ENCODE measurements around the gene PDE6A.

The PDE6A gene

DNA sequence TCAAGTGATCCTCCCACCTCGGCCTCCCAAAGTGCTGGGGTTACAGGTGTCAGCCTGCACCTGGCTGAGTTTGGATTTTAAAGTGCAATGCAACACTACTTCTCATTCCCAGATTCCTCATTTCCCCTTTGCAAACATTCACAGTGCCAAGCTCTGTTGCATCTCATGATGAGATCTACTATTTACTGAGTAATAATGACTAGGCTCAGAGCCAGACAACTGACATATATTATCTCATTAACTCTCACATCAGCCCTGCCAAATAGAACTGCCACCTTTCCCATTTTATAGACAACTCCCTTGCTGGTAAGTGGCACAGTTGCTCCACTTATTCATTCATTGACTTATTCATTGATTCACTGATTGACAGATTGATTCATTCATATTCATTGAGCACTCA lies 7.0 kb downstream of the PDE6A start:
- Histone ChIP-seq H3K27me3 (ENCODE audit: control insufficient read depth in 1 of 2, insufficient read depth in 2 of 2, low read length in 2 of 2) (no peaks in the 10 kb centered on the region), H3K36me3 (ENCODE audit: insufficient read depth, low read length) (no peaks in the 10 kb centered on the region), H3K4me3 (ENCODE audit: low read depth in 1 of 2, low read length in 2 of 2) (no peak overlapping the region), H3K27ac (ENCODE audit: low read depth, low read length) (no peak overlapping the region), H3K9me3 (ENCODE audit: low read length) (no peaks in the 10 kb centered on the region), H3K4me1 (ENCODE audit: insufficient read depth, low read length) (no peaks in the 10 kb centered on the region), H3K9ac (ENCODE audit: low read length) (no peak overlapping the region)

DNA sequence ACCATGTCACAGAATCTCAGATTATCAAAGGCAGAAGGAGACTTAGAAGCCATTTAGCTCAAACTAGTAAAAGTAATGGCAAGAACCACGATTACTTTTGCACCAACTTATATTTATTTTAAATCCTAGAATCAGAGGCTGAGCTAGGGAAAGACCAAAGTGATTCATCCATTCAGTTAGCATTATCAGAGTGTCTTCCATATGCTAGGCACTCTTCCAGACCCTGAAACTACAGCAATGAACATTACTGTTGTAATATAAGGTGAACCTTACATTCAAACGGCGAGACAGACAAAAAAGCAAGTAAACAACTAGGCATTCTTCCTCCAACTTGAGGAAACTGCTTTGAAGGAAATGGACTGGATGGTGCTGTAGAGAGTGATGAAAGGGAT lies 7.9 kb downstream of the PDE6A start:
- Histone ChIP-seq H3K27ac (ENCODE audit: low read depth, low read length) (no peak overlapping the region), H3K9ac (ENCODE audit: low read length) (no peak overlapping the region), H3K9me3 (ENCODE audit: low read length) (no peaks in the 10 kb centered on the region), H3K36me3 (ENCODE audit: insufficient read depth, low read length) (no peaks in the 10 kb centered on the region), H3K27me3 (ENCODE audit: control insufficient read depth in 1 of 2, insufficient read depth in 2 of 2, low read length in 2 of 2) (no peaks in the 10 kb centered on the region), H3K4me1 (ENCODE audit: insufficient read depth, low read length) (no peaks in the 10 kb centered on the region), H3K4me3 (ENCODE audit: low read depth in 1 of 2, low read length in 2 of 2) (no peak overlapping the region)

DNA sequence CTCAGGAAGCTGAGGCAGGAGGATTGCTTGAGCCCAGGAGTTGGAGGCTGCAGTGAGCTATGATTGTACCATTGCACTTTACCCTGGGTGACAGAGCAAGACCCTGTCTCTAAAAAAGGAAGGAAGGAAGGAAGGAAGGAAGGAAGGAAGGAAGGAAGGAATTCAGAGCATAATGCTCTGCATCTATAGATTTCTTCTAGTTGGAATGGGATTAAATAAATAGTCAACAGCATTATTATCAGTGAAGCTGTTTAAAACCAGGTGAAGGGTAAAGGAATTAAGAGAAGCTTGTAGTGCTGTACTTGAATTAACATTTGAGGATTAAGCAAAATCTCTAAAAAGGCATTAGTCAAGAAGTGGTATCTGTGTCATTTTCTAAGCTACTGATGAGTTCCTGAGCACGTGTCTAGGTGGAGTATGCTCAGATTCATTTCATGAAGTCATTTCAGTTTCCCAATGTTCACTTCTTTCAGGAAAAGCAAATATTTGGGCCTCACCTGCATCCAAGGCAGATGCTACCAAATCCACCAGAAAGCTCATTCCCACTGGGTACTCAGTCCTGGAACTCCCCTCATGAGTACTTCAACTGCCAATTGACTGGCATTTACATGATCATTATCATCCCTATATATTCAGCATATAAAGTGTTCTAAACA lies 8.4 kb downstream of the PDE6A start:
- no peak overlapping the region for H3K9ac ChIP-seq (ENCODE audit: low read length)
- no peaks in the 10 kb centered on the region for H3K36me3 ChIP-seq (ENCODE audit: insufficient read depth, low read length)
- H3K4me1 ChIP-seq (ENCODE audit: insufficient read depth, low read length): no peaks in the 10 kb centered on the region
- H3K9me3 ChIP-seq (ENCODE audit: low read length): no peaks in the 10 kb centered on the region
- H3K27me3 ChIP-seq (ENCODE audit: control insufficient read depth in 1 of 2, insufficient read depth in 2 of 2, low read length in 2 of 2): no peaks in the 10 kb centered on the region
- H3K4me3 ChIP-seq (ENCODE audit: low read depth in 1 of 2, low read length in 2 of 2): no peak overlapping the region
- H3K27ac ChIP-seq (ENCODE audit: low read depth, low read length): no peak overlapping the region

DNA sequence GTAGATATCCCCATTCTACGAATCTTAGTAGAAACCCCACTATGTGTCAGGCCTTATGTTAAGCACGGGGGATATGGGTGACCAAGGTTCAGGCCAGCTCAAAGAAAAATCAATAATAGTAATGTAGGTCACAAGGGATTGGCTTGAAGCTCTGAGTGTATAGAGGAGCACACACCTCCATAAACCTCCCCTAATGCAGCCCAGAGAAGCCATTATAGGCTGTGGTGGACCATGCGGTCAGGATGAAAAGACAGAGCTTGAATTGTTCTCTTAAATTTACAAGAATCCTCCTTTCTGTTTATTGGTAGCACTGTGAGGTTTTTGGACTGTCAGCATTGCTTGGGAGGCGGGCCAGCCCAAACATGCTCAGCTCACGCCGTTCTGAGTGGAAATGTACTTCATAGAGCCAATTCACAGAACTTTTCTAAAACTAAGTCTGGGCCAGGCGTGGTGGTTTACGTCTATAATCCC lies 9.1 kb downstream of the PDE6A start:
- H3K9ac ChIP-seq (ENCODE audit: low read length): no peak overlapping the region
- H3K36me3 ChIP-seq (ENCODE audit: insufficient read depth, low read length): no peaks in the 10 kb centered on the region
- no peak overlapping the region for H3K27ac ChIP-seq (ENCODE audit: low read depth, low read length)
- H3K4me3 ChIP-seq (ENCODE audit: low read depth in 1 of 2, low read length in 2 of 2): no peak overlapping the region
- no peaks in the 10 kb centered on the region for H3K9me3 ChIP-seq (ENCODE audit: low read length)
- H3K4me1 ChIP-seq (ENCODE audit: insufficient read depth, low read length): no peaks in the 10 kb centered on the region
- H3K27me3 ChIP-seq (ENCODE audit: control insufficient read depth in 1 of 2, insufficient read depth in 2 of 2, low read length in 2 of 2): no peaks in the 10 kb centered on the region

DNA sequence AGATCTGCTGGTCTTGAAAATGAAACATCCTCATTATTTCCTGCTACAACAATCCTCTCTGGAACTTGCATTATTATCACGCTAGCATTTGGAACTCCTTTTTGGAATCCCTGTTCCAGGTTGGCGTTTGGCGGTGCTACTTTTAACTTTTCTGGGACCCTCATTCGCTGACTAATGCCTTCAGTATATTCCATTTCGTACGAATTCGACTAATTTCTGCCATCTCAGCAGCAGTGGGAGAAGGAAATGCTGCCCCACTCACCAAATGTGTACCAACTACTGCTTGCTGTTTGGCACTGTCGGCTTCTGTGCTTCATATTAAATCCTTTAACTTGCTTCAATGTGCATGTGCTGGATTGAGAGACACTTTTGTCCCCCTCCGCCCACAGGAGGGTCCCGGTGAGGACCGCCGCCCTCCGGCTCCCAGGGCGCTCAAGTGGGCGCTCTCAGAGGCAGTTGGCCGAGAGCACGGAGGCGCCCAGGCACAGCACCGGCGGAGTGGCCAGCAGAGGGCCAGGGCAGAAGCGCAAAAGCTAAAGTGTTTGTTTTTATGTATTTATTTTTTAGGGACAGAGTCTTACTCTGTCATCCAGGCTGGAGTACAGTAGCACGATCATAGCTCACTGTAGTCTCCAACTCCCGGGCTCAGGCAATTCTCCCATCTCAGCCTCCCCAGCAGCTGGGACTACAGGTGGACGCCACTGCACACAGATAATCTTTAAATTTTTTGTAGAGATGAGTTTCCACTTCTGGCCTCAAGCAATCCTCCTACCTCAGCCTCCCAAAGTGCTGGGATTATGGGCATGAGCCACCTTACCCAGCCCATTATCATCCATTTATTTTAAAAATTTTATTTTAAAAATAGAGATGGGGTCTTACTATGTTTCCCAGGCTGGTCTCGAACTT lies 11.9 kb downstream of the PDE6A start:
- Histone ChIP-seq H3K36me3 (ENCODE audit: insufficient read depth, low read length) (no peaks in the 10 kb centered on the region), H3K4me1 (ENCODE audit: insufficient read depth, low read length) (no peaks in the 10 kb centered on the region), H3K4me3 (ENCODE audit: low read depth in 1 of 2, low read length in 2 of 2) (no peak overlapping the region), H3K27ac (ENCODE audit: low read depth, low read length) (no peak overlapping the region), H3K27me3 (ENCODE audit: control insufficient read depth in 1 of 2, insufficient read depth in 2 of 2, low read length in 2 of 2) (no peaks in the 10 kb centered on the region), H3K9ac (ENCODE audit: low read length) (no peak overlapping the region), H3K9me3 (ENCODE audit: low read length) (no peaks in the 10 kb centered on the region)

DNA sequence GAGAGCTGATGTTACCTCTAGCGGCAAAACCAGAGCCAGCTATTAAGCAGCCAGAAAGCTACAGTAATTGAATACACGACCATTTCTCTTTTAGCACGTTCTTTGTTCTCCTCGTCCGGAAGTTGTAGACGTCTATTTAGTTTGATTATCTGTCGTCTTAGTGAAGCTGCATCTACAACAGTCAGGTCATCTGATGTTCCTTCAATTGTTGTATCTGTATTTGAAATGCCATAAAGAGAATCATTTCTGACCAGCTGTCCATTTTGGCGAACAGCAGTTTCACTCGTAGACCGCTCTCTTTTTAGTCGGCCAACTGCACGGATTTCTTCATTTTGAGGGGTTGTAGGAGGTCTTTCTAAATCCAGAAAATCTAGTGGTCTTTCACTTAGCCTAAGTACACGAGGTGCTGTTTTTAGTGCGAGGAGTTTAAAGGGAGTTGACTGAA lies 12.6 kb downstream of the PDE6A start:
- Histone ChIP-seq H3K4me1 (ENCODE audit: insufficient read depth, low read length) (no peaks in the 10 kb centered on the region), H3K27me3 (ENCODE audit: control insufficient read depth in 1 of 2, insufficient read depth in 2 of 2, low read length in 2 of 2) (no peaks in the 10 kb centered on the region), H3K9me3 (ENCODE audit: low read length) (no peaks in the 10 kb centered on the region), H3K27ac (ENCODE audit: low read depth, low read length) (no peak overlapping the region), H3K36me3 (ENCODE audit: insufficient read depth, low read length) (no peaks in the 10 kb centered on the region), H3K9ac (ENCODE audit: low read length) (no peak overlapping the region), H3K4me3 (ENCODE audit: low read depth in 1 of 2, low read length in 2 of 2) (no peak overlapping the region)

DNA sequence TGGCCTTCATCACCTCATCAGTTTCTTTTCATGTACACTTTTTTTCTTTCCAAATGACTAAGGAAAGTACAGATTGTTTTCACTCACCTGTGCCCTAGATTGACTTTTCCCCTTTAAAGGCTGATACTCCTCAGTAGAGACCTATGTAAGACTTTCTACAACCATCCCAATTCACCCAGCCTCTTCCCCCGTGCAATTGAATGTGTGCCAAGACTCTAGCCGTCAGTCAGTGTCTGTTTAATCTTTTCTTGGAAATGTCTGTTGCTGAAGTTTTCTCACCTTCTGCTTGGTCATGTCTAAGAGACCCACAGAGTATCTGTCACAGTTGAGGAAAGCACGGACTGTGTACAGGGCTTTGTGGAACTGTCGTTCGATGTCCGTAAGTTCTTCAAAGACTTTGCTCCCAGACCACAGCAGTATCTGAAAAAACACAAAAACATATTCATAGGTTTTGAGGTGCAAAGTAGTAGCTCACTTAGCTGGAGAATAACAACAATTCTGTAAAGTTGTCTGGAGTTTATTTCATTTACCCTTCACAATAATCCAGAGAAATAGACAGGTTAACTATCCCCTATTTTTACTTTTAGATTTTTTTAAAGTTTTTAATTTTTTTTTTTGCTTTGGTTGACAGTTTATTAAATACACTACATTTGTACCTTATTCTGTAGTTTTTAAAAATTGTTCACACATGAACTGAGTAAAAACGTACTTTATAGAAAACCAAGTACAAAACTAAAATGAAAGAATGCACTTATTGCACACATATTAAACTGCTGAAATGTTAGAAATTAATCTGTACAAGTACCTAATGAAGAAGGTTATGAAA lies 13.6 kb downstream of the PDE6A start:
- no peaks in the 10 kb centered on the region for H3K9me3 ChIP-seq (ENCODE audit: low read length)
- H3K27me3 ChIP-seq (ENCODE audit: control insufficient read depth in 1 of 2, insufficient read depth in 2 of 2, low read length in 2 of 2): no peaks in the 10 kb centered on the region
- H3K4me1 ChIP-seq (ENCODE audit: insufficient read depth, low read length): no peaks in the 10 kb centered on the region
- no peak overlapping the region for H3K9ac ChIP-seq (ENCODE audit: low read length)
- no peak overlapping the region for H3K27ac ChIP-seq (ENCODE audit: low read depth, low read length)
- H3K4me3 ChIP-seq (ENCODE audit: low read depth in 1 of 2, low read length in 2 of 2): no peak overlapping the region
- no peaks in the 10 kb centered on the region for H3K36me3 ChIP-seq (ENCODE audit: insufficient read depth, low read length)

DNA sequence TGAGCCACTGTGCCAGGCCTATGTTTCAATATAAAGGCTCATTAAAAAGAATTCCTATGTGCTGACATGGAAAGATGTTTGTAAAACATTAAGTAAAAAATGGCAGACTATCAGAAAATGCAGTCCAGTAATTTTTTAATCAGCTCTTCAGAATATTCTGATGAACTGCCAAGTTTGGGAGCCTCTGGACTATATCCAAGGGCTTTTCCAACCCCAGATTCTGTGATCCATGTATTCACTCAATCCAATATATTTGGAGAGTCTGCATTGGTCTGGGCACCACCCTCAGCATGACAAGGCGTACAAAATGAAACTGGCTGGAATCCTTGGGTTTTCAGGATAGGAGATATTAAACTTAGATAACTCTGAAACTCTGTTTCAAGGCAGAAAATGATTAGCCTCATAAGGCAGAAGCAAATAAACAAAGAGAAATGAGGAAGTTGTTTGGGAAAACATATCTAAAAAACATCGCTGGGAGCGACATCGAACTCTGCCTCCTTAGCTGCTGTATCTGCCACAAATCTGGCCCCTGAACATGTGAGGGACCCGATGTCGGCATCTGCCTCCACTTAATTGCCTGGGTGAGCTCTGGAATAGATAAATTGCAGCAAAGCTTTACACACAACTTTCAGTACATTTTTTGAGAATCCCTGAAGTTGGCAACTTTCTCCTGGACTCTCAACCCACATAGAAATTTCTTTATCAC lies 14.4 kb downstream of the PDE6A start:
- Histone ChIP-seq H3K36me3 (ENCODE audit: insufficient read depth, low read length) (no peaks in the 10 kb centered on the region), H3K9me3 (ENCODE audit: low read length) (no peaks in the 10 kb centered on the region), H3K27ac (ENCODE audit: low read depth, low read length) (no peak overlapping the region), H3K27me3 (ENCODE audit: control insufficient read depth in 1 of 2, insufficient read depth in 2 of 2, low read length in 2 of 2) (no peaks in the 10 kb centered on the region), H3K9ac (ENCODE audit: low read length) (no peak overlapping the region), H3K4me3 (ENCODE audit: low read depth in 1 of 2, low read length in 2 of 2) (no peak overlapping the region), H3K4me1 (ENCODE audit: insufficient read depth, low read length) (no peaks in the 10 kb centered on the region)

DNA sequence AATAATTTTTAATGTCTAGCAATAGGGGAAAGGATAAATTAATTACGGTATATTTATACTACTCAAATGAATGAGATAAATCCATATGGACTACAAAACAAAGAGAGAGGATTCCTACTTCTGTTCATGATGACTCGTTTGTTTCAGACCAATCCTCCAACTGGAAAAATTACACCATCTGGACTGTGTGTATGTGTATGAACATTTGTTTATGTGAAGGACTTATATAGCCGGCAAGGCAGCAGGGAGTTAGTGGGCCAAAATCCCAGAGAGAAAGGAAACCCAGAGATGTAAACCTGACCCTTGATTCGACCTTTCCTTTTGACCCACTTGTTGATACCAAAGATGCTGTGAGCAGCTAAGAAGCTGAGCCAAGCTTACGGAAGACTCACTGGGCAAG lies 20.1 kb downstream of the PDE6A start:
- H3K9ac ChIP-seq (ENCODE audit: low read length): no peak overlapping the region
- H3K27me3 ChIP-seq (ENCODE audit: control insufficient read depth in 1 of 2, insufficient read depth in 2 of 2, low read length in 2 of 2): no peaks in the 10 kb centered on the region
- no peaks in the 10 kb centered on the region for H3K9me3 ChIP-seq (ENCODE audit: low read length)
- no peak overlapping the region for H3K4me3 ChIP-seq (ENCODE audit: low read depth in 1 of 2, low read length in 2 of 2)
- no peaks in the 10 kb centered on the region for H3K36me3 ChIP-seq (ENCODE audit: insufficient read depth, low read length)
- no peak overlapping the region for H3K27ac ChIP-seq (ENCODE audit: low read depth, low read length)
- H3K4me1 ChIP-seq (ENCODE audit: insufficient read depth, low read length): no peaks in the 10 kb centered on the region

DNA sequence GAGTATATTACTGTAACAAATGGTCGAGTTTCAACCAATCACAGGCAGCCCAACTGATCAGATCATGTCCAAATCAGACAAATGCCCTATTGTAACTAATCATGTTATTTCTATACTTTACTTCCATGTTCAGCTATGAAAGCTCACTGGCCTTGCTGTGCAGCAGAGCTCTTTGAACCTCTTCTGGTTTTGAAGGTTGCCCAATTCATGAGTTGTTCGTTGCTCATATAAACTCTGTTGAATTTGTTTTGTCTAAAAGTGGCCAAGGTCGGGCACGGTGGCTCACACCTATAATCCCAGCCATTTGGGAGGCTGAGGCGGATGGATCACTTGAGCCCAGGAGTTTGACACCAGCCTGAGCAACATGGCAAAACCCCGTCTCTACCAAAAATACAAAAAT lies 21.6 kb downstream of the PDE6A start:
- H3K27me3 ChIP-seq (ENCODE audit: control insufficient read depth in 1 of 2, insufficient read depth in 2 of 2, low read length in 2 of 2): no peaks in the 10 kb centered on the region
- H3K27ac ChIP-seq (ENCODE audit: low read depth, low read length): no peak overlapping the region
- no peaks in the 10 kb centered on the region for H3K36me3 ChIP-seq (ENCODE audit: insufficient read depth, low read length)
- H3K4me1 ChIP-seq (ENCODE audit: insufficient read depth, low read length): no peaks in the 10 kb centered on the region
- H3K9ac ChIP-seq (ENCODE audit: low read length): no peak overlapping the region
- H3K4me3 ChIP-seq (ENCODE audit: low read depth in 1 of 2, low read length in 2 of 2): no peak overlapping the region
- no peaks in the 10 kb centered on the region for H3K9me3 ChIP-seq (ENCODE audit: low read length)

DNA sequence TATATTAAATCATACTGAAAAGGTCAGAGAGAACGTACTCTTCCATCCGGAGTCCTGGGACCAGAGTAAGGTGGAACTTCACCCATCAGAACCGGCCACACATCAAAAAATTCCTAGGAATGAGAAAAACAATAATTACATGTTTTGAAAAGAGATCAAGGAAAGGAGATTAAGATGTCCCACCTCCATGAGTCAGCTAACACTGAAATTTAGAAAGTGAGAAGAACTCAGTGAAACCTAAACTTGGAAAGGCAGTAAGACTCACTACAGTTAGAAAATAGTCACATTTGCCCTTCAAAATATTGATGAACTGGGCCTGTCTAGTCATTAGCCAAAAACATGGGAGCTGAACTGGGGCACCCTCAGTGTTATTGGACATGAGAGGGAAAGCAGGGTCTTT lies 23.0 kb downstream of the PDE6A start:
- Histone ChIP-seq H3K27me3 (ENCODE audit: control insufficient read depth in 1 of 2, insufficient read depth in 2 of 2, low read length in 2 of 2) (no peaks in the 10 kb centered on the region), H3K27ac (ENCODE audit: low read depth, low read length) (no peak overlapping the region), H3K9me3 (ENCODE audit: low read length) (no peaks in the 10 kb centered on the region)

More for the DNA sequence above, 23.0 kb downstream of the PDE6A start:
- Histone ChIP-seq H3K4me3 (ENCODE audit: low read depth in 1 of 2, low read length in 2 of 2) (no peak overlapping the region), H3K36me3 (ENCODE audit: insufficient read depth, low read length) (no peaks in the 10 kb centered on the region), H3K4me1 (ENCODE audit: insufficient read depth, low read length) (no peaks in the 10 kb centered on the region), H3K9ac (ENCODE audit: low read length) (no peak overlapping the region)
